ENCODE data around the gene SLC35F1.

SLC35F1 gene

DNA sequence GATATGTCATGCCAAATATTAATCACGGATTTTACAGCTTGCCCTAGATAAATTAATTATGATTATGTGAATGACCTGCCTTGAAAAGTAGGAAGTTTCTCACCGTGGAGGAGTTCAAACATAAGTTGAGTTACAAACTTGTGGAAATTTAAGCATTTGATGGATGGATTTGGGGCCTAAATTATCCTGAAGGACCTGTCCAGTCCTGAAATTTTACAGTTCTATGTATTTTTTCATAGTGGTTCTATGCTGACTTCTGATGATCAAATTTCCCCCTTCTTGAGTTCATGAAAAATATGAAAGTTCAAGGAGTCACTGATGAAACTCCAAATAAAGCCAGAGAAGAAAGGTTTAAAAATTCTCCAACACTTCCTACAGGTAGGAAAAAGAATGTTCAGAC lies 178.6 kb downstream of the SLC35F1 start:
- H3K79me2 ChIP-seq (ENCODE audit: insufficient read depth, low read length), result no peaks in the 10 kb centered on the region
- no peak overlapping the region for H3K4me2 ChIP-seq (ENCODE audit: low read length)
- H4K20me1 ChIP-seq (ENCODE audit: insufficient read depth, low read length), result no peaks in the 10 kb centered on the region
- no peaks in the 10 kb centered on the region for H3K9me2 ChIP-seq (ENCODE audit: low read depth, low read length)
- no peak overlapping the region for H2AFZ ChIP-seq (ENCODE audit: low read length)
- no peaks in the 10 kb centered on the region for H3K36me3 ChIP-seq (ENCODE audit: insufficient read depth, low read length)
- no peaks in the 10 kb centered on the region for H3K9me3 ChIP-seq (ENCODE audit: low read length)
- H3K9ac ChIP-seq (ENCODE audit: low read length), result no peak overlapping the region
- no peak overlapping the region for H3K4me3 ChIP-seq (ENCODE audit: low read depth, low read length, poor library complexity, severe bottlenecking)
- H3K27me3 ChIP-seq (ENCODE audit: insufficient read depth, low read length), result no peaks in the 10 kb centered on the region
- no peak for TF ChIP-seq EZH2 (IDR thresholded peaks at IDR 0.05; ENCODE audit: borderline replicate concordance, low read length)
- TF ChIP-seq, protein P1, sequence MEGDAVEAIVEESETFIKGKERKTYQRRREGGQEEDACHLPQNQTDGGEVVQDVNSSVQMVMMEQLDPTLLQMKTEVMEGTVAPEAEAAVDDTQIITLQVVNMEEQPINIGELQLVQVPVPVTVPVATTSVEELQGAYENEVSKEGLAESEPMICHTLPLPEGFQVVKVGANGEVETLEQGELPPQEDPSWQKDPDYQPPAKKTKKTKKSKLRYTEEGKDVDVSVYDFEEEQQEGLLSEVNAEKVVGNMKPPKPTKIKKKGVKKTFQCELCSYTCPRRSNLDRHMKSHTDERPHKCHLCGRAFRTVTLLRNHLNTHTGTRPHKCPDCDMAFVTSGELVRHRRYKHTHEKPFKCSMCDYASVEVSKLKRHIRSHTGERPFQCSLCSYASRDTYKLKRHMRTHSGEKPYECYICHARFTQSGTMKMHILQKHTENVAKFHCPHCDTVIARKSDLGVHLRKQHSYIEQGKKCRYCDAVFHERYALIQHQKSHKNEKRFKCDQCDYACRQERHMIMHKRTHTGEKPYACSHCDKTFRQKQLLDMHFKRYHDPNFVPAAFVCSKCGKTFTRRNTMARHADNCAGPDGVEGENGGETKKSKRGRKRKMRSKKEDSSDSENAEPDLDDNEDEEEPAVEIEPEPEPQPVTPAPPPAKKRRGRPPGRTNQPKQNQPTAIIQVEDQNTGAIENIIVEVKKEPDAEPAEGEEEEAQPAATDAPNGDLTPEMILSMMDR (IDR thresholded peaks at IDR 0.05; ENCODE audit: low read length), result no peak
- H3K27ac ChIP-seq (ENCODE audit: low read depth, low read length, poor library complexity, severe bottlenecking), result no peak overlapping the region
- no peaks in the 10 kb centered on the region for H3K4me1 ChIP-seq (ENCODE audit: insufficient read depth, low read length, severe bottlenecking)
- H3F3A ChIP-seq (ENCODE audit: insufficient read depth, low read length), result no peaks in the 10 kb centered on the region

DNA sequence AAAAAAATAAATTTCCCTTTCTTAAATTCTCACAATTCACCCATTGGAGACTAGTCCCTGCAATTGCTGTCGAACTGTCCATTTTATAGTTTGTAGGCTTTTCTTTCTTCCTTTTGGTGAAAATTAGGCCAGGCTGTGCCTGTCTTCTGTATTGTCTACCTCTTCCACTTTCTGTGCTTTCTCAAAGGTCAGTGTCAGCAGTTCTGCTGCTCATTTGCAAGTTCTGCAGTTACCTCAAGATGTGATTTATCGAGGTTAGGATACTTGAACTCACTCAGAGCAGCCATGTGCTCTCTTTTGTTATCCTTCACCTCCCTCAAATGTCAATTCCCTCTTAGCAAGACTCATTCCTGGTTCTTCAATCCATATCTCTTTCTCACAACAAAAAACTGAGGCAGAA lies 179.1 kb downstream of the SLC35F1 start:
- no peaks in the 10 kb centered on the region for H3K79me2 ChIP-seq (ENCODE audit: insufficient read depth, low read length)
- no peaks in the 10 kb centered on the region for H4K20me1 ChIP-seq (ENCODE audit: insufficient read depth, low read length)
- no peak overlapping the region for H3K4me2 ChIP-seq (ENCODE audit: low read length)
- H3K9me2 ChIP-seq (ENCODE audit: low read depth, low read length), result no peaks in the 10 kb centered on the region
- H3K9ac ChIP-seq (ENCODE audit: low read length), result no peak overlapping the region
- H3K36me3 ChIP-seq (ENCODE audit: insufficient read depth, low read length), result no peaks in the 10 kb centered on the region
- no peak overlapping the region for H3K27ac ChIP-seq (ENCODE audit: low read depth, low read length, poor library complexity, severe bottlenecking)
- no peaks in the 10 kb centered on the region for H3K27me3 ChIP-seq (ENCODE audit: insufficient read depth, low read length)
- no peak overlapping the region for H3K4me3 ChIP-seq (ENCODE audit: low read depth, low read length, poor library complexity, severe bottlenecking)
- no peak overlapping the region for H2AFZ ChIP-seq (ENCODE audit: low read length)
- no peaks in the 10 kb centered on the region for H3K9me3 ChIP-seq (ENCODE audit: low read length)
- H3F3A ChIP-seq (ENCODE audit: insufficient read depth, low read length), result no peaks in the 10 kb centered on the region
- H3K4me1 ChIP-seq (ENCODE audit: insufficient read depth, low read length, severe bottlenecking), result no peaks in the 10 kb centered on the region
- TF ChIP-seq, protein P1 (IDR thresholded peaks at IDR 0.05; ENCODE audit: low read length), result no peak
- no peak for TF ChIP-seq EZH2 (IDR thresholded peaks at IDR 0.05; ENCODE audit: borderline replicate concordance, low read length)

DNA sequence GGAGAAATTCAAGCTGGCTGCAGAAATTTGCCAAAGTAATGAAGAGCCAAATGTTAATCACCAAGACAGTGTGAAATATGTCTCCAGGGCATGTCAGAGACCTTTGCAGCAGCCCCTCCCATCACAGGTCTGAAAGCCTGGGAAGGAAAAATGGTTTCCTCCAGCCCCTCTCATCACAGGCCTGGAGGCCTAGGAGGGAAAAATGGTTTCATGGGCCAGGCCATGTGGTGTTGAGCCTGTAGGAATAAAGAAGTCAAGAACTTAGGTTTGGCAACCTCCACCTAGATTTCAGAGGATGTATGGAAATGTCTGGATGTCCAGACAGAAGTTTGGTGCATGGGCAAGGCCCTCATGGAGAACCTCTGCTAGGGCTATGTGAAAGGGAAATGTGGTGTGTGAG lies 185.0 kb downstream of the SLC35F1 start:
- TF ChIP-seq, protein P1 (IDR thresholded peaks at IDR 0.05; ENCODE audit: low read length), result no peak
- no peak for TF ChIP-seq EZH2 (IDR thresholded peaks at IDR 0.05; ENCODE audit: borderline replicate concordance, low read length)
- Histone ChIP-seq H3K4me3 (ENCODE audit: low read depth, low read length, poor library complexity, severe bottlenecking) (no peak overlapping the region), H3K9ac (ENCODE audit: low read length) (no peak overlapping the region), H3K4me2 (ENCODE audit: low read length) (no peak overlapping the region), H3K36me3 (ENCODE audit: insufficient read depth, low read length) (no peaks in the 10 kb centered on the region), H3K9me2 (ENCODE audit: low read depth, low read length) (no peaks in the 10 kb centered on the region), H3K4me1 (ENCODE audit: insufficient read depth, low read length, severe bottlenecking) (no peaks in the 10 kb centered on the region), H3K9me3 (ENCODE audit: low read length) (no peaks in the 10 kb centered on the region), H3K27ac (ENCODE audit: low read depth, low read length, poor library complexity, severe bottlenecking) (no peak overlapping the region), H3K79me2 (ENCODE audit: insufficient read depth, low read length) (no peaks in the 10 kb centered on the region), H4K20me1 (ENCODE audit: insufficient read depth, low read length) (no peaks in the 10 kb centered on the region), H3K27me3 (ENCODE audit: insufficient read depth, low read length) (no peaks in the 10 kb centered on the region), H3F3A (ENCODE audit: insufficient read depth, low read length) (no peaks in the 10 kb centered on the region), H2AFZ (ENCODE audit: low read length) (no peak overlapping the region)
